Activated naive CD4-positive, alpha-beta T cell treated with anti-CD3 and anti-CD28 coated beads, Interleukin-2, amount 50 U/mL, for 24 hours (primary cell): ENCODE results near the gene GTPBP10.

Source experiments
- H3K27ac Mint-ChIP-seq: one replicate; pipeline ENCODE4 v1.8.0; 2021; ENCODE audit warnings: mild to moderate bottlenecking, mixed read lengths
- H3K27me3 Mint-ChIP-seq: one replicate; pipeline ENCODE4 v1.8.0; 2021; ENCODE audit warnings: mixed read lengths
- H3K36me3 Mint-ChIP-seq: one replicate; pipeline ENCODE4 v1.8.0; 2021; ENCODE audit warnings: mixed read lengths
- H3K4me1 Mint-ChIP-seq: one replicate; pipeline ENCODE4 v1.8.0; 2021; ENCODE audit warnings: mixed read lengths
- H3K4me3 Mint-ChIP-seq: one replicate; pipeline ENCODE4 v1.8.0; 2021; ENCODE audit warnings: mild to moderate bottlenecking, mixed read lengths
- H3K9me3 Mint-ChIP-seq: one replicate; pipeline ENCODE4 v1.8.0; 2021; ENCODE audit warnings: mixed read lengths

Gene GTPBP10

GRCh38 chr7:90403174-90404113, 56.9 kb downstream of the GTPBP10 start, which contains the start of gene CLDN12:
TSS of gene CLDN12 (plus strand) at chr7:90403461. CDS start at chr7:90412677, 9,216 bp downstream.
- H3K27ac Mint-ChIP-seq = peak within 1 kb of the TSS; percentile 84
- H3K9me3 Mint-ChIP-seq = peaks cover 10% of the 10 kb centered on the region
- peak within 1 kb of the TSS; percentile 93 for H3K4me3 Mint-ChIP-seq
- H3K36me3 Mint-ChIP-seq = no peaks in the 10 kb centered on the region
- H3K4me1 Mint-ChIP-seq = peaks cover 20% of the 10 kb centered on the region
- no peaks in the 10 kb centered on the region for H3K27me3 Mint-ChIP-seq

GRCh38 chr7:90404777-90405176, 58.3 kb downstream of the GTPBP10 start:
- Mint-ChIP-seq H3K9me3 (peaks cover 5% of the 10 kb centered on the region), H3K27ac (no peak overlapping the region), H3K4me3 (peak overlapping the region; percentile 93), H3K27me3 (no peaks in the 10 kb centered on the region), H3K4me1 (peaks cover 20% of the 10 kb centered on the region), H3K36me3 (no peaks in the 10 kb centered on the region)

GRCh38 chr7:90407484-90407821, 60.9 kb downstream of the GTPBP10 start:
- Mint-ChIP-seq H3K4me1 (peaks cover 19% of the 10 kb centered on the region), H3K4me3 (no peak overlapping the region), H3K36me3 (no peaks in the 10 kb centered on the region), H3K9me3 (no peaks in the 10 kb centered on the region), H3K27me3 (no peaks in the 10 kb centered on the region), H3K27ac (no peak overlapping the region)

GRCh38 chr7:90408142-90408541, 61.6 kb downstream of the GTPBP10 start:
- H3K36me3 Mint-ChIP-seq = no peaks in the 10 kb centered on the region
- no peaks in the 10 kb centered on the region for H3K27me3 Mint-ChIP-seq
- peaks cover 14% of the 10 kb centered on the region for H3K4me1 Mint-ChIP-seq
- no peaks in the 10 kb centered on the region for H3K9me3 Mint-ChIP-seq
- H3K4me3 Mint-ChIP-seq = no peak overlapping the region
- no peak overlapping the region for H3K27ac Mint-ChIP-seq

- Mint-ChIP-seq H3K27ac (no peak overlapping the region), H3K9me3 (no peaks in the 10 kb centered on the region), H3K27me3 (no peaks in the 10 kb centered on the region), H3K36me3 (no peaks in the 10 kb centered on the region), H3K4me1 (peaks cover under 1% of the 10 kb centered on the region), H3K4me3 (no peak overlapping the region)
Observed at GRCh38 chr7:90409667-90410066, 63.2 kb downstream of the GTPBP10 start.

- Mint-ChIP-seq H3K27me3 (peaks cover 2% of the 10 kb centered on the region), H3K4me3 (no peak overlapping the region), H3K4me1 (no peaks in the 10 kb centered on the region), H3K36me3 (no peaks in the 10 kb centered on the region), H3K9me3 (no peaks in the 10 kb centered on the region), H3K27ac (no peak overlapping the region)
Observed at GRCh38 chr7:90411510-90411909, 65.0 kb downstream of the GTPBP10 start.

GRCh38 chr7:90412458-90413184, 66.1 kb downstream of the GTPBP10 start:
- Mint-ChIP-seq H3K9me3 (no peaks in the 10 kb centered on the region), H3K27me3 (peaks cover 2% of the 10 kb centered on the region), H3K27ac (no peak overlapping the region), H3K36me3 (no peaks in the 10 kb centered on the region), H3K4me1 (no peaks in the 10 kb centered on the region), H3K4me3 (no peak overlapping the region)

GRCh38 chr7:90413185-90413528, 66.6 kb downstream of the GTPBP10 start:
- no peak overlapping the region for H3K4me3 Mint-ChIP-seq
- H3K9me3 Mint-ChIP-seq = no peaks in the 10 kb centered on the region
- no peaks in the 10 kb centered on the region for H3K4me1 Mint-ChIP-seq

GRCh38 chr7:90421651-90422050, 75.1 kb downstream of the GTPBP10 start:
- H3K36me3 Mint-ChIP-seq = no peaks in the 10 kb centered on the region
- H3K4me1 Mint-ChIP-seq = peaks cover 10% of the 10 kb centered on the region
- H3K9me3 Mint-ChIP-seq = no peaks in the 10 kb centered on the region
- no peaks in the 10 kb centered on the region for H3K27me3 Mint-ChIP-seq
- H3K27ac Mint-ChIP-seq = no peak overlapping the region
- no peak overlapping the region for H3K4me3 Mint-ChIP-seq

More at GRCh38 chr7:90413185-90413528, 66.6 kb downstream of the GTPBP10 start:
- H3K27ac Mint-ChIP-seq = no peak overlapping the region
- no peaks in the 10 kb centered on the region for H3K36me3 Mint-ChIP-seq
- peaks cover 2% of the 10 kb centered on the region for H3K27me3 Mint-ChIP-seq

- peaks cover 1% of the 10 kb centered on the region for H3K27me3 Mint-ChIP-seq
- H3K27ac Mint-ChIP-seq = no peak overlapping the region
- H3K4me3 Mint-ChIP-seq = no peak overlapping the region
- H3K9me3 Mint-ChIP-seq = no peaks in the 10 kb centered on the region
- no peaks in the 10 kb centered on the region for H3K36me3 Mint-ChIP-seq
- peaks cover 10% of the 10 kb centered on the region for H3K4me1 Mint-ChIP-seq
Observed at GRCh38 chr7:90424720-90425119, 78.2 kb downstream of the GTPBP10 start.

GRCh38 chr7:90425376-90425775, 78.9 kb downstream of the GTPBP10 start:
- no peaks in the 10 kb centered on the region for H3K36me3 Mint-ChIP-seq
- peaks cover 10% of the 10 kb centered on the region for H3K4me1 Mint-ChIP-seq
- H3K4me3 Mint-ChIP-seq = no peak overlapping the region
- H3K9me3 Mint-ChIP-seq = no peaks in the 10 kb centered on the region
- no peak overlapping the region for H3K27ac Mint-ChIP-seq
- peaks cover 4% of the 10 kb centered on the region for H3K27me3 Mint-ChIP-seq

- H3K4me1 Mint-ChIP-seq = no peaks in the 10 kb centered on the region
- H3K27me3 Mint-ChIP-seq = peaks cover 16% of the 10 kb centered on the region
- peaks cover 4% of the 10 kb centered on the region for H3K36me3 Mint-ChIP-seq
- no peak overlapping the region for H3K27ac Mint-ChIP-seq
- H3K4me3 Mint-ChIP-seq = no peak overlapping the region
- H3K9me3 Mint-ChIP-seq = no peaks in the 10 kb centered on the region
Observed at GRCh38 chr7:90430614-90431460, 84.3 kb downstream of the GTPBP10 start.

GRCh38 chr7:90432752-90433151, 86.2 kb downstream of the GTPBP10 start:
- Mint-ChIP-seq H3K36me3 (peaks cover 4% of the 10 kb centered on the region), H3K27me3 (peaks cover 18% of the 10 kb centered on the region)

GRCh38 chr7:90433221-90433620, 86.7 kb downstream of the GTPBP10 start:
- Mint-ChIP-seq H3K4me1 (no peaks in the 10 kb centered on the region), H3K9me3 (no peaks in the 10 kb centered on the region), H3K4me3 (no peak overlapping the region), H3K36me3 (peaks cover 4% of the 10 kb centered on the region), H3K27me3 (peaks cover 18% of the 10 kb centered on the region), H3K27ac (no peak overlapping the region)

More at GRCh38 chr7:90432752-90433151, 86.2 kb downstream of the GTPBP10 start:
- H3K4me1 Mint-ChIP-seq = no peaks in the 10 kb centered on the region
- no peak overlapping the region for H3K27ac Mint-ChIP-seq
- H3K4me3 Mint-ChIP-seq = no peak overlapping the region
- H3K9me3 Mint-ChIP-seq = no peaks in the 10 kb centered on the region
